ENCODE results near the gene RHOF.

RHOF gene

DNA sequence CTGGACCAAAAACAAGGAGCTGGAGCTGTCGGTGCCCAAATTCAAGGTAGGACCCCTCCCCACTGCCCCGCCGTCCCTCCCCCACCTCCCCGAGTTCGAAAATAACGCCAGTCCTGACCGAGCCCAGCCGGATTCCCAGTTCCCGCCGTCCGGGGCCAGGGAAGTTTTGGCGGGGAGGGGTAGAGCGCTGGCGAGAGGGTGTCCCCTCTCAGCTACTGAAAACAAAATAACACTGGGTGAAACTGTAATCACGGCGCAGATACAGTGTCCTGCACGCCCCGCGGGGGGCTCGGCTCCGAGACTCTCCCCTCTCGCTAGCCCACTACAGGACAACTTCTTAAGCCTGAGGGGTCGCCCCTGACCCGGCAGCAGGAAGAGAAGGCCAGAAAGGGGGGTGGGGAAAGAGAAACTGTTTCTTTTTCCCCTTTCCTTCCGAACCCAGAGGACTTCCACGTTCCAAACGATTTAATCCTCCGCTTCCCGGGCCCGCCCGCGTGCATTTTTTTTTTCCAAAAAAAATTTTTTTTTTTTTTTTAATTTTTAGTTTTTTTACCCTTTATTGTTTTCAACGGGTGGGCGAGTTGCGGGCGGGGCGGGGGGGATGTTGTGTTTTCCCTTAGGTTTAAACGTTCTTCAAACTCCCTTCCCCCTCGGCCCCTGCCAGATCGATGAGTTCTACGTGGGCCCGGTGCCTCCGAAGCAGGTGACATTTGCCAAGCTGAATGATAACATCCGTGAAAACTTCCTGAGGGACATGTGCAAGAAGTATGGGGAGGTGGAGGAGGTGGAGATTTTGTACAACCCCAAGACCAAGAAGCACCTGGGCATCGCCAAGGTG, 11.9 kb upstream of the RHOF start:
- DNase-seq (ENCODE audit: low read depth, low spot score), result no peak

DNA sequence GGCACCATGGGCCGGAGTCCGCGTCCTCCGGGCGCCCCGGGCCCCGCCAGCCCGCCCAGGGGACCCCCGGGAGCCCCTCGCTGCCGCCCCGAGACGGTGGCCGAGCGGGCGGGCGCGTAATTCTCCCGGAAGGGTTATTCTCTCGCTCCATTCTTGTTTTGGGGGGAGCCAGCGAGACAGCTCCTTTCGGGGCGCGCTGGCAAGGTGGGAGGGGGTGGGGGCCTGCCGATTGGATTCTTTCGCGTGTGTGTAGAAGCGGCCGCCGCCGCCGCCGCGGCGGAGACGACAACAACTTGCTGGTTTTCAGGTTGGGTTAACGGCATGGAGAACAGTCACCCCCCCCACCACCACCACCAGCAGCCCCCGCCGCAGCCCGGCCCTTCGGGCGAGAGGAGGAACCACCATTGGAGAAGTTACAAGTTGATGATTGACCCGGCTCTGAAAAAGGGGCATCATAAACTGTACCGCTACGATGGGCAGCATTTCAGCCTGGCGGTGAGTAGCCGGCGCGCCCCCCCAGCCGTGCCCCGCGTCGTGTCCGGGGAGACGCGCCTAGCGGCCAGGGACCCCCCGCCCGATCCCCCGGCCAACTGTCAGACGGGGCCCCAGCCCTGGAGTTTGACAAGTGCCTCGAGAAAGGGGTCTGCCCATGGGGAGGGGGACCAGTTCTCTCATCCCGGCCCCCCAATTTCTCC, 11.1 kb upstream of the RHOF start:
- no peak for DNase-seq (ENCODE audit: low read depth, low spot score)

DNA sequence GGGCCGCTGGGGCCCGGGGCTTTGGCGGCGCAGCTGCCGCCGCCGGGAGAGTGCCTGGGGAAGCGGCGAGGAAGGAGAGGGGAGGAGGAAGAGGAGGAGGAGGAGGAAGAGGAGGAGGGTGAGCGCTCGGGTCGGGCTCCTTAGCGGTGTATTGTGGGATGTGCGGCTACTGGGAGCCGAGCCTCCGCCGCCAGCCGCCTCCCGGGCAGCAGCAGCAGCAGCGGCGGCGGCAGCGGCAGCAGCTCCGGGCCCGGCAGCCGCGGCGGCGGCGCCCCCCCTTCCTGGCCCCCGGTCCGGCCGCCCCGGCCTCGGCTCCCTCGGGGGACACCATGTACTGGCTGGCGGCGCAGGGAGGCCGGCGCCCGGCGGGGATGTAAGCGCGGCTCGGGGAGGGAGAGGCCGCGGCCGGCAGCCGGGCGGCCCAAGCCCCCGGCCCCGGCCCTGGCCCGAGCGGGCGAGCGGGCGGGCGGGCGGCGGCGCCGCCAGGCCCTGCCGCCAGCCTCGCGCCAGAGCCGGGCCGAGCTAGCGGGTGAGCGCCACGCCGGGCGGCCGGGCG, 10.5 kb upstream of the RHOF start, which contains the start of gene SETD1B:
TSS of gene SETD1B (plus strand) at position 149 of the 556 bp plus-strand sequence. CDS start 729 bp downstream, outside the sequence.
- no peak for DNase-seq (ENCODE audit: low read depth, low spot score)

DNA sequence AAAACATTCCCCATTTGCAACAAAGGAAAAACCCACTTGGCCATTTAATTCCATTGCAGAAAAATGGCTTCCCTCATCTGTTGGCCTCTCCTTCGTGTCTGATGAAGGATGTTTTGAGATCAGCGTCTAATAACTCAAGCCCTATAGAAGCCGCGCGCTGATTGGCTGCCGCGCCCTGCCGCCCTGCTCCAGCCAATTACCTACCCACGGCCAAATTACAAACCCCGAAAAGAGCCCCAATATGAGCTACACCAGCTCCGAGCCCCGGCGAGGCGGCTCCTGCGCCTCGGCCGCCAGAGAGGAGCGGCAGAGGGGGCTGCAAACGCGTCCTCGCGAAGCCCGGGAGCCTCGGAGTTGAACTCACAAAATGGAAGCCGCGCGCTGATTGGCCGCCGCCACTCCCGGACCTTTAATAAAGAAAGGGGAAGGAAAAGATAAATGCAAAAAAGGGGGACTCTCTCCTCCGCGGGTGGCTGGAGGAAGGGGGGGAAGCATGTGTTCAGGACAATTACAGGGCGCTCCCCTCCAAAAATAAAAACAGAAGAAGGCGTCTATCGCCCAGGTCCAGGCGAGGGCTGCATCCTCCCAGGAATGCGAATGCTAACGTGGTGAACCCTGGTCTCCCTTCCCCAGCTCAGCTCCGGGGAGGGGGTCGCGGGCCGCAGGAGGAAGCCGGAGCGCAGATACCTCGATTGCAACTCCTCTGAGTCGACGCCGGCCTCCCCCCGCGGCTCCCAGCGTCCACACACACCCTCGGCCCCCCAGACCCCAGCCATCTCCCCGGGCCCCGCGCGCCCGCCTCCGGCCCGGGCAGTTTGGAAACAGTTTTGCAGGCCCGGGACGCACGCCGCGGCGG, 9.6 kb upstream of the RHOF start:
- DNase-seq (ENCODE audit: low read depth, low spot score), result peak; percentile 83

DNA sequence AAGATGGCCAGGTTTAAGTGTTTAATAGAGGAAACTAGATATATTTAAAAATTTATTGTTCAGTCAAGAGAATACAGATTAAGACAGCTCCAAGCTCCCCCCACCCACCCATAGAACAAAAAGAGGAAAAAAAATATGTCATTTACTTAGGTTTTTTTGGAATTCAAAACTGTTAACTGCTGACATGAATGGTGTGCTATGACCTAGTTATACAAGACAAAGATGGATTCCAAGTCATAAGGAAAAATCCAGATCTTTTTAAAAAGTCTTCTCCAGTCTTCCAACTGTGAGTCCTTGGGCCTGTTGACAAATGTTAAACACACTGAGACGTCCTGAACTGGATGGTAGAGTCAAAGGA, 9.0 kb upstream of the RHOF start:
- DNase-seq (ENCODE audit: low read depth, low spot score), result no peak

DNA sequence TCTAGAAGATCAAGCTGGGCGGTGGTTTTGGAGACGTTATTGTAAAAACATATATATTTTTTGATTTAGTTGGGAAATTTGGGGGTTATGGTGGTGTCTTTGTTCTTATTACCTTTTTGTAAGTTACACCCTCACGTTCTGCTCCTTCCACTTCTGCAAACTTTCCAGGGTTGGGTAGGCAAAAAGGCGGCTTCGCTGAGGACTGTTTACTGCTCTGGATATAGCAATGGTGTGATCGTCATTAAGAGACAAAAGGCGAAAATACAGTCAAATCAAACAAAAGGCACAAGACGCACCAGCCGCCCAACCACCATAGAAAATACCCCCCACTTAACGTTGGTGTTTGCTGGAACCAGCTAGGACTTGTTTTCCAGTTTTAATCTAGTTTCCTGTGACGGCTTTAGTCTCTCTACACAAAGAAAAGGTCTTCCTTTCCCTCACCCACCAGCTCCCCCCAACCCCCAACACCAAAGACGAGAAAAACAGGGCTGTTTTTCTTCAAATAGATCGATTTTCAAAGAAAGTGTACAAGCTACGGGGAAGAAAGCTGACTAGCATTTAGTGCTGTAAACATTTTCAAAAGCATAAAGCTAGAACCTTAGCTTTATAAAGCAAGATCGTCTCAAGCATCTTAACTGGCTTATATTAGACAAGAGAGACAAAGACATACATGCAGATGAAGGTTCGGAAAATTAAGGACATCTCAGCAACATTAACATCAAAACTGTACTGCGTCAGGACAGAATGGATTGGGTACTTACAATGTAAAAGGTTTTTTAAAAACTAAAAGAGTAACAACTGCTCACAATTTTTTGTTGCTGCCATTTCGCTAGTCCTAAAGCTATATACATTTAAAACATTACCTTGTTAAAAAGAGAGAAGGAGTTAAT, 8.4 kb upstream of the RHOF start:
- DNase-seq (ENCODE audit: low read depth, low spot score), result no peak

DNA sequence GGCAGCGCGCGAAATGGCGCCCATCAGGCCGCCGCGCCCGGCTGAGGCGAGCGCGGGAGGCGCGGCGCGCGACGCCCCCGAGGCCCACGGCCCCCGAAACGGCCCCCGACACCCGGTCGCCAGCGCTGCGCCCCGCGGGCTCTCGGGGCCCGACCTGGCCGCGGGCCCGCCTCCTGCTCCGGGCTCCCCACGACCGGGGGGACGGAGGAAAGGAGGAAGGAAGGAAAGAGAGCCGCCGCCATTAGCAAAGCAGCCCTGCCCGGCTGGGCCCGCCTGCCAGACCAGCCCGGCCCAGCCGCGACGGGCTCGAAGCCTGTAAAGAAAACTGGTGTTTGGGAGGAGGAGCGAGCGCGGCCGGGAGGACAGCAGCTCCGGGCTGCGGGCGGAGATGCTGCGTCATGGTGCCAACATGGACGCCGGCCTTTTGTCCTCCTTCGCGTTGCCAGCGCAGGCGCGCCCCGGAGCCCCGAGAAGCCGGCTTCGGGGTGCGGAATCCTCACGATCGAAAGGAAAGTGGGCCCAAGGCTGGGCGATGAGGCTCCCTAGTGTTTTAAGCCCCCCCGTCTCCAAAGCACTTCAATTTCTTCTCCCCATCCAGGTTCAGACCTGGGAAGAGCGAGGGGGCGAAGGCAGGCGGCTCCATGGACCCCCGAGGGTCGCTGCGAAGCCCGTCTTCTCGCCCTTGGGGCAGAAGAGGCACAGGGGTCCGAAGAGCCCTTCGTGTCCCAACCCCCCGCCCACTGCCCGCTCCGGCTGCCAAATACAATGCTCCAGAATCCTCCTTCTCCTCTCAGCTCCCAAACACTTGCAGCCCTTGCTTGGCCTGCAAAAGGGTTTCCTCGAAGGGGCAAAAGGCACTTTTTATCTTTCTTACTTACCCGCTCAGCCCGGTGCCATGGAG, 7.5 kb upstream of the RHOF start:
- DNase-seq (ENCODE audit: low read depth, low spot score), result no peak

DNA sequence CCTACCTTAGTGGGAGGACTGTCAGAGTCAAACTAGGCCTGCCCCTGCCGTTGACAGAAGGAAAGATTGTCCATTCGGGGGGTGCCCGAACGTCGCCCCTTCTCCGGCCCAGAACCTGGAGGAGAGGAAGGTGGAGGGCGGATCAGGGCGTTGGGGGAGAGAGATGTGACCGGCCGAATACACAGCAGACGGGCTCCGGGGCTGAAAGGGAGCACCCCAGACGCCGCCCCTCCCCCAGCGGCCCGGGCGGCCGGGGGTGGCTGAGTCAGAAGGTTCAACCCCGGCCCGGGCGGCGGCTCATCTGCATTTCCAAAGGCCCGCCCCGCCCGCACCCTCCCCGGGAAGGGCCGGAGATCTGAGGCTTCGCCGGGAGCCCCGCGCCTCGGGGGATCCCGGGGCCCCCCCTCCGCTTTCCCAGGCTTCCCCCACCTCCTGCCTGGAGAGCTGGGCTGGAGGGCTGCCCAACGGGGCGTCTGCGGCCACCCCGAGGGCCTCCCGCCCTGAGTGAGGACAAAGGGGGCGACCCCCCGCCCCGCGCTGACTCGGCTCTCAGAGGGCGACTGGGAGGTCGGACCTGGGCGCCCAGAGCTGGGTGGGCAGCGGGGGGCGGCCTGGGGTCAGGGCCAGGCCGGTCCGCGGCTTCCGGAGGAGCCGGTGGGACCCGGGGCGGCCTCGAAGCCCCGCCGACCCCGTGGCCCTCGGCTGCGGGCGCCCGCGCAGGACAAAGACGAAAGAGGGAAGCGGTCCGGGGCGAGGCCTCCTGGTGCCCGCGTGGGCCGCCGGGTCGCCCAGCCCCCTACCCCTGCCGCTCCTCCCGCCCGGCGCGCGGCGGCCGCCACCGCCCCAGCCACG, 6.6 kb upstream of the RHOF start:
- no peak for DNase-seq (ENCODE audit: low read depth, low spot score)

DNA sequence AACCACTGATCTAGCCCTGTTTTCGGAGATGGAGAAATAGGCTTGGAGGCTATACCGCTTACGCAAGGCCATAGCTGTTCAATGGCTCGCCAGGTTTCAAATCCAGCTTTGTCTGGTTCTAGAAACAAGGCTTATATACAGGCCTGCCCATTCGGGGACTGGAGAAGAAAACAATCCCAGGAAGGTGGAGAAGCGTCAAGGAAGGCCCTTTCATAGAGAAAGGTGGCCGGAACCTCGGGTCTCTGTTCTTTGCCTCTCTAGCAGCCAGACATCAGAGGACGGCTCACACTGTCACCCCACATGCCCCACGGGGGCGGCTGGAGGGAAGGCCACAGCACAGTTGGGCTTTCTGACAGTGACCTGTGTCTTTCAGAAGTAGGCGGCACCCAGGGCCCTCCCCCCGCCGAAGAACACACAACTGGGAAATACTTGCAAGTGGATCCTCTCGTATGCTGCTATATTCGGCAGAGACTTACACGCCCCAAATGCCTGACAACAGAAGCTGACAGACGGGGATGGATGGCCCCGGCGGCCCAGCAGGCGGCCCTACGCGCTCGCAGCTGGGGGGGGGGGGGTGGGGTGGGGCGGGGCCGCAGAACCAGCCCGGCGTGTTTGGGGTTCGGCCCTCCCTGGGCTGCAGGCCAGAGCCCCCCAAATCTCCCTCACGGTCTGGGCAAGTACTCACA, 5.8 kb upstream of the RHOF start:
- DNase-seq (ENCODE audit: low read depth, low spot score), result no peak

DNA sequence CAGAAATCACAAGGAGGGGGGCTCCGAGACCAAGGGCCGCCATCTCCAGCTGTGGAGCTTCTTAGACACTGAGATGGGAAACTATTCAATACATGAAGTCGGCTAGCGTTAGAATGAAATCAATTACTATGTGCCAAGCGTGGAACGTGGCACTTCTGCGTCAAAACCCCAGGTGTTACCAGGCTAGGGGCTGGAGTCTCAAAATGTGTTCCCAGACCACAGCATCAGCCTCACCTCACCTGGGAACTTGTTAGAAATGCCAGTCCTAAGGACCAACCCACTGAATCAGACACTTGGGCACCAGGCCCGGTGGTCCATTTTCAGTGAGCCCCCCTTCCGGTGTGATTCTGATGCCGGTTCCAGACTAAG, 5.3 kb upstream of the RHOF start:
- no peak for DNase-seq (ENCODE audit: low read depth, low spot score)

DNA sequence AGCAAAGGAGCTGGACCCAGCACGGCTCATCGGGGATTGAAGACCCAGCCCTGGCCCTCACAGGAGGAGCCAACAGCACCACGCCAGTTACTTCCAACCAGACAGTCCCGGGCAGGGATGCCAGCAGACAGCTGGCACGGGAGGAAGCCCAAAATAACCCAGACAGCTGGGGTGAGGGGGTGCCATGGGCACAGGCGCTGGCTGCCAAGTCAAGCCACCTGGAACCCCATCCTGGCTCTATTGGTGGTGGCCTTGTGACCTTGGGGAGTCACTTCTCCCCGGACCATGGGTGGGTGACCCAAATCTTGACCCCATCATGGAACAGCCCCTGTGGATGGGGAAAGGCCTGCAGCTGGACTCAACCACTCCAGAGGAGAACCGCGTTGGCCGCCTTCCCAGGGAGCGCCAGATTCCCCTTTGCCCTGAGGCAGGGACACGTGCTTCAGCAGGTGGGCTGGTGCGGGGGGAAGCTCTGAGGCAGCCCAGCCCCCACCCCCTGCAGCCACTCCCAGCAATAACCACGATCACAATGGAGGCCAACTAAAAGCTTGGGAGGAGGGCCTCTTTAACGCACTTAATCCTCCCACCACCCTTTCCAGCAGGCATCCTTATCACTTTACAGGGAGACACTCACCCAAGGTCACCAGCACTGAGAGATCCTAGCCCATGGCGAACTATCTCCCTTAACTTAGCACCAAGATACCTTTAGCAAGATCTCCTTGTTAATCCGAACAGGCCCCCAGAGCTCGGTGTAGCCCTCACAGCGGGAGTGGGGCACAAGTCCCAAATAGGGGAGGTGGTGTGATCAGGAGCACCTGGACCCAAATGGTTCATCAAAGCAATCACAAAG, 4.7 kb upstream of the RHOF start:
- no peak for DNase-seq (ENCODE audit: low read depth, low spot score)

DNA sequence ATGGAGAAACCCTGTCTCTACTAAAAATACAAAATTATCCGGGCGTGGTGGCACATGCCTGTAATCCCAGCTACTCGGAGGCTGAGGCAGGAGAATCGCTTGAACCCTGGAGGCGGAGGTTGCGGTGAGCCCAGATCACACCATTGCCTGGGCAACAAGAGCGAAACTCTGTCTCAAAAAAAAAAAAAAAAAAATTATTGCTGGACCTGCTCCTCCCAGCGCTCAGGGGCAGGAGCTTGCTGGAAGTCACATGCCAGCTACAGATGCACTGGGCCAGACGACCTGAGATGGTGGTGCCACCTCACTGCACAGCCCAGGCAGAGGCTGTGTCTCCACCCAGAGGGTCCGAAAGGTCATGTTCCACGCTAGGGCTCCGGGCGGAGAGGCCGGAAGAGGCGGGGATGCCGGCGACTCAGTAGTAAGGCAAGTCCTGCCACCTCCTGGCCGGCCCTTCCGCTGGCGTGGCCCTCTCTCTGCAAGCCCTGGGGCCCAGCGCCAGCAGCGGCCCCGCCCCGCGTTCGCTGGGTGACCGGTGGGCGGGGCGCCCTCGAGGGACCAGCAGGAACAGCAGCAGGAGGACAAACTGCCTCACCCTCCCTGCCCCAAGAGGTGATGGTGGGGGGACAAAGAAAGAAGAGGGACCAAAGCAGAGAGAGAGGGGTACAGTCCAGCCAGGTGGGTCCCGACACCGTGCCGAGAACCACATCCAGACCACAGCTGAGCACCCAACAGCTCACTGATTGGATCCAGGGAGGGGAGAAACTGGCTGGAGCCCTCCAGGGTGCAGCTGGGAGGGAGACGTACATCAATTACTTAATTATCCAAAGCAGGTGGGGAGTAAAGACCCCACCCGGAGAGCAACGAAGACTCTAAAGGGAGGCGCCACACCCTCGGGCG, 3.6 kb upstream of the RHOF start:
- no peak for DNase-seq (ENCODE audit: low read depth, low spot score)

DNA sequence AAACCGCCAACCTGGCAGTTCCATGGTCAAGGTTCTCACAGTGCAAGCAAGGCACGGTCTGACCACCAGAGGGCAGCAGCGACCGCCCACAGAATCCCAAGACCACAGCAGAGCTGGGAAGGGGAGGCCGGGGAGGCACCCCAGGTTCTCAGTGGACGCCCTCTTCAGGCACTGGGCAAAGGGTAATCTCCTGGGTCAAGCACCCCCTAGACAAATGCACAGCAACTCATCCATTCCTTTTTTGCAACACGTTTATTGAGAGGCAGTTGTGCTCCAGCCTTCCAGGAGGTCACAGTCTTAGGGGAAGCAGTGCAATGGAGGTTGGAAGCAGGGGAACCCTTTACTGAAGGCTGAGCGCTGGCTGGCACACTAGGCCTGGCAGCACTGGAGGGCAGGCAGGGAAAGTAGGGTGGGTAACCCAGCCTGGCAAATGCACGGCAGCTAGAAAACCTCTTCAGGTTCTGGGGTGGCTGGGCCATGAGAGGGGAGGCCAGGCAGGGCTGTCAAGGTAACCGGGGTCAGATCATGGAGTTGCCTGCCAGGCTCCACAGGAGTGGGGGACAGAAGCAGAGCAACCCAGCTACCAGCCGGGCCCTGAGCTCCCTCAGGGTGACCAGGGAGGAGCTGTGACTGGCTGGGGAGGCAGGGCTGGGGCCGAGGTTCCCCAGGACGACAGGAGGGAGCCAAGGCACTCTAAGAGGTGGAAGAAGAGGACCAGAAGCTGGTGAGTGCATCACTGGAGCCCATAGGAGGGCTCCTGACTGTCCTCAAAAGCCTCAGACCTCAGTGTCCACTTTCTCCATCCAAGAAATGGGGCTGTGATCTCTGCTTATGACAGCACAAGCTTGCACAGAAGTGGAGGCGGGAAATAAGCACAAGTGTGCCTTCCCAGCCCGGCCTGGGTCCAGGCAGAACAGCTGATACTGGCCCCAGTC, 1.8 kb upstream of the RHOF start:
- DNase-seq (ENCODE audit: low read depth, low spot score), result no peak

DNA sequence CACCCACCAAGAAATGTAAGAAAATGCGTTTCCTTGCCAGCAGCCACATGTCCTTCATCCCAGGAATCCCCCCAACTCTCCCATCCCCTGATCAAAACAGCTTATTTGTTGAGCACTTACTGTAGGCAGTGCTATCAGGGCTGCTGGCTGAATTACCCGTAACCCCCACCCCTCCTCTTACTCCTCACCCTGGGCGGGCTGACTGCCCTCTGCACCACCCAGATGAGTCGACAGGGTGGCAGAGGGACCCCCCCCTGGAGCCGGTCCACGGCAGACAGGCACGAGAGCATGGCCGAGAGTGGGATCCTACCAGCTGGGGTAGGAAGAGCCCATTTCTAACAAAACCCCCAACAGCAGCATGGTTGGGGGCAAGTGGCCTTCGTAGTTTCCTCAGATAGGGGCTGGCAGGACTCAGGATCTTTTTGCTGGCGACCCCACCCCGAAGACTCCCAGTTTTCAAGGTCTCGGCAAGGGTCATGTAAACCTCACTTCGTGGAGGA, 1.1 kb upstream of the RHOF start:
- no peak for DNase-seq (ENCODE audit: low read depth, low spot score)

All from iPS DF 19.7 (cell line).